Large intestine (tissue), 3 donors: ENCODE results near the gene MCEMP1. TPM values are rescaled to one million over a fixed set of nuclear protein-coding genes. Genes with fewer than 3 reads are reported as not detected.
A peak's percentile ranks its signal among the peaks of the same experiment; 100 is the strongest.

Experiments used
- DNase-seq, 2 donors: peaks; one replicate each; pipeline versions ENCODE4 v3.0.0 to v3.0.0-alpha.2; 2013
- H3K27ac ChIP-seq: one replicate; pipeline ENCODE4 v1.5.1; 2013; ENCODE audit warnings: low read length
- H3K27me3 ChIP-seq: 2 replicates; pipeline ENCODE4 v1.6.1; 2013; ENCODE audit warnings: low read length; ENCODE audit not compliant: control insufficient read depth, insufficient read depth
- H3K36me3 ChIP-seq: 2 replicates; pipeline ENCODE4 v1.6.1; 2013; ENCODE audit warnings: low read length; ENCODE audit not compliant: control insufficient read depth, insufficient read depth
- H3K4me1 ChIP-seq: one replicate; pipeline ENCODE4 v1.6.1; 2013; ENCODE audit warnings: low read length; ENCODE audit not compliant: control insufficient read depth, insufficient read depth
- H3K4me3 ChIP-seq: one replicate; pipeline ENCODE4 v1.5.1; 2013; ENCODE audit warnings: low read length
- H3K9me3 ChIP-seq: one replicate; pipeline ENCODE4 v1.6.1; 2013; ENCODE audit warnings: mild to moderate bottlenecking, low read depth, low read length, moderate library complexity; ENCODE audit not compliant: control insufficient read depth
- WGBS: methylation state at CpG from one replicate; pipeline ENCODE4 v1.1.5; 2013; ENCODE audit warnings: low lambda C conversion rate; ENCODE audit not compliant: insufficient coverage; 5-methylcytosine and 5-hydroxymethylcytosine counted together
- polyA plus RNA-seq: library from polyadenylated mRNA; unstranded; fragments of 120-200 nt; gene quantifications from one replicate; pipeline ENCODE4 v1.2.1, GENCODE V29; 2013

The MCEMP1 gene
- polyA plus RNA-seq, 1 donor: 0.06 TPM

- Histone ChIP-seq H3K4me1 (peaks cover 9% of the 10 kb centered on the region), H3K4me3 (peak within 1 kb of the TSS; percentile 86), H3K27ac (peak within 1 kb of the TSS; percentile 86), H3K36me3 (peaks cover 21% of the 10 kb centered on the region), H3K9me3 (no peaks in the 10 kb centered on the region), H3K27me3 (peaks cover 7% of the 10 kb centered on the region)
- WGBS: no CpG with 5 or more reads among the region's 61 CpGs
- DNase-seq: peak; percentile 64 to 74
Observed at GRCh38 chr19:7636691-7637373, 40.1 kb upstream of the MCEMP1 start, which contains the start of gene STXBP2. Gene STXBP2, plus strand, starts transcription at chr19:7637110. Its CDS starts 40 bp downstream, at chr19:7637150.

- WGBS: no CpG with 5 or more reads among the region's 30 CpGs
- Histone ChIP-seq H3K36me3 (peaks cover 15% of the 10 kb centered on the region), H3K27ac (peak overlapping the region; percentile 86), H3K27me3 (peaks cover 7% of the 10 kb centered on the region), H3K4me3 (peak overlapping the region; percentile 86), H3K9me3 (no peaks in the 10 kb centered on the region), H3K4me1 (peaks cover 9% of the 10 kb centered on the region)
- DNase-seq: peak; percentile 16 to 71
Observed at GRCh38 chr19:7637374-7638256, 39.3 kb upstream of the MCEMP1 start.

DNA sequence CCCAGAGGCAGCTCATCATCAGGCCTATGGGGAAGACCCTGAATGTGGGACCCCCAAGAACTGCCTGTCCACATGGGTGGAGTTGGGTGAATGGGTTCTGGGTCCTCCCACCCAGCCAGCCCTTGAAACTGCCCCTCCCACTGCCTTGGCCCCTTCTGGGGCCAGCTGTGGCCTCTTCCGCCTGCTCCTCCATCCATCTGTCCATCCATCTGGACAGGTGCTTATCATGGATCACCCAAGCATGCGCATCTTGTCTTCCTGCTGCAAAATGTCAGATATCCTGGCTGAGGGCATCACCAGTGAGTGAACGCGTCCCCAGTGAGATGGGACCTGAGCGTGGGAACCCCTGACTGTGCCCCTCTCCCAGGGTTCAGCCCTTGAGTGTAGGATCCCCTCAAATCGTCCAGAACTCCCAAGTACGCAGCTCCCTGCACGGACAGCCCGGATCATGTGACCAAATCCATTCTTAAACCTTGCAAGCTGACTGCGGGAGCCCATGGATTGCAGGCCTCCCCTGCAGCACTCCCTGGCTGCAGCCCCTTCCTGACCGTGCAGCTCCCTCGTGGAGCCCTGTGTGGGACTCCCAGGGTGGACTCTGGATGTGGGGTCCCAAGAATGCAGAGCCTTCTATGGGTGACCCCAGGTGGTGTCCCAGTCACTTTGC is 38.0 kb upstream of the MCEMP1 start:
- H3K27me3 ChIP-seq: peaks cover 7% of the 10 kb centered on the region
- DNase-seq: no peak
- H3K9me3 ChIP-seq: no peaks in the 10 kb centered on the region
- WGBS: no CpG with 5 or more reads among the region's 12 CpGs
- H3K4me1 ChIP-seq: peaks cover 9% of the 10 kb centered on the region
- no peak overlapping the region for H3K27ac ChIP-seq
- H3K36me3 ChIP-seq: peaks cover 16% of the 10 kb centered on the region
- no peak overlapping the region for H3K4me3 ChIP-seq

GRCh38 chr19:7639863-7640348 is 37.0 kb upstream of the MCEMP1 start:
- no peak overlapping the region for H3K27ac ChIP-seq
- no peak overlapping the region for H3K4me3 ChIP-seq
- peaks cover 7% of the 10 kb centered on the region for H3K27me3 ChIP-seq
- no CpG with 5 or more reads among the region's 13 CpGs for WGBS
- H3K9me3 ChIP-seq: no peaks in the 10 kb centered on the region
- peaks cover 9% of the 10 kb centered on the region for H3K4me1 ChIP-seq
- peaks cover 21% of the 10 kb centered on the region for H3K36me3 ChIP-seq
- no peak for DNase-seq

DNA sequence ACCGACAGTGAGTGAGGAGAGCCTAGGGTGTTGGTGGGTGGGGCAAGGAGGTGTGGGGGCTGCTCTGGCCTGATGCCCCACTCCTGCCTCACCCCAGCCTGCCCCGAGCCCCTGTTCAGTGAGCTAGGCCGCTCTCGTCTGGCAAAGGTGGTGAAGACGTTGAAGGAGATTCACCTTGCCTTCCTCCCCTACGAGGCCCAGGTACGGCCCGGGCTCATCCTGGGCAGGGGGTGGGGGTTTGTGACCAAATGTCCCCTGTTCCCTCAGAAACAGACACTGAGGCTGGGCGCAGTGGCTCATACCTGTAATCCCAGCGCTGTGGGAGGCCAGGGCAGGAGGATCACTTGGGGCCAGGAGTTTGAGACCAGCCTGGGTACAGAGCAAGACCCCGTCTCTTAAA is 36.1 kb upstream of the MCEMP1 start:
- 100% methylated on average over 1 of the region's 11 CpGs for WGBS
- H3K4me1 ChIP-seq: peaks cover 9% of the 10 kb centered on the region
- H3K36me3 ChIP-seq: peaks cover 25% of the 10 kb centered on the region
- H3K27me3 ChIP-seq: peaks cover 5% of the 10 kb centered on the region
- H3K27ac ChIP-seq: no peak overlapping the region
- H3K9me3 ChIP-seq: no peaks in the 10 kb centered on the region
- no peak overlapping the region for H3K4me3 ChIP-seq
- DNase-seq: no peak

GRCh38 chr19:7641290-7642276 is 35.3 kb upstream of the MCEMP1 start:
- H3K27ac ChIP-seq: no peak overlapping the region
- WGBS: no CpG with 5 or more reads among the region's 43 CpGs
- no peaks in the 10 kb centered on the region for H3K27me3 ChIP-seq
- no peak for DNase-seq
- H3K4me1 ChIP-seq: peaks cover 9% of the 10 kb centered on the region
- no peaks in the 10 kb centered on the region for H3K9me3 ChIP-seq
- H3K36me3 ChIP-seq: peaks cover 27% of the 10 kb centered on the region
- no peak overlapping the region for H3K4me3 ChIP-seq

DNA sequence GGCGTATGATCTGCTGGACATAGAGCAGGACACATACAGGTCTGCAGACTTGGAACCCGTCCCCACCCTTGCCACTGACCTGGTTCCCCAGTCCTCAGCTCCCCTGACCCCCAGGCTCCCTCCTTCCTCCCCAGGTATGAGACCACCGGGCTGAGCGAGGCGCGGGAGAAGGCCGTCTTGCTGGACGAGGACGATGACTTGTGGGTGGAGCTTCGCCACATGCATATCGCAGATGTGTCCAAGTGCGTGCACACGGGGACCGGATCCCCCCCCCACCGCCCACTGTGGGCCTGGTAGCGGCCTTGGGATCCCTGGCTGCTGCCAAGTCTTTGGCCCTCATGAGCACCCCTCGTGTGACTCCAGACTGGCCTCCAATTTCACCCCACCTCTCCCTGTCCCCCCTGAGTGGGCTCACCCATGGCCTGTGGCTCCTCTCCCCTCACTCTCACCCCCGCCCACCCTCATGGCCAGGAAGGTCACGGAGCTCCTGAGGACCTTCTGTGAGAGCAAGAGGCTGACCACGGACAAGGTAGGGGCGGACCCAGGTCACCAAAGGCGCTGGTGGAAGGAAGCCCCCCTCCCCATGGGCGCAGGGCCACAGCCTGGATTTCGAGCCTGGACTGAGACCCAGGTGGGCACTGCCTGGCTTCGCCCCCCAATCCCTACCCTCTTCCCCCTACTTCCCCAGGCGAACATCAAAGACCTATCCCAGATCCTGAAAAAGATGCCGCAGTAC is 34.4 kb upstream of the MCEMP1 start:
- Histone ChIP-seq H3K4me1 (peaks cover 6% of the 10 kb centered on the region), H3K36me3 (peaks cover 32% of the 10 kb centered on the region)

GRCh38 chr19:7643031-7643415 is 33.9 kb upstream of the MCEMP1 start:
- no peak for DNase-seq
- H3K9me3 ChIP-seq: no peaks in the 10 kb centered on the region
- peaks cover 3% of the 10 kb centered on the region for H3K4me1 ChIP-seq
- no peaks in the 10 kb centered on the region for H3K27me3 ChIP-seq
- peaks cover 32% of the 10 kb centered on the region for H3K36me3 ChIP-seq
- WGBS: no CpG with 5 or more reads among the region's 8 CpGs
- no peak overlapping the region for H3K4me3 ChIP-seq
- no peak overlapping the region for H3K27ac ChIP-seq

More for the DNA sequence above, 34.4 kb upstream of the MCEMP1 start:
- H3K4me3 ChIP-seq: no peak overlapping the region
- no peak overlapping the region for H3K27ac ChIP-seq
- no peak for DNase-seq
- no peaks in the 10 kb centered on the region for H3K9me3 ChIP-seq
- no CpG with 5 or more reads among the region's 27 CpGs for WGBS
- H3K27me3 ChIP-seq: no peaks in the 10 kb centered on the region
